Ovary (tissue), 3 donors: Measurements from ENCODE around the gene CASP7.

Experiments
- CTCF ChIP-seq, 3 donors: fragments of 450-650 bp in 2 of 3; fragments of 200-600 bp in 1 of 3; IDR thresholded peaks; one replicate each; pipeline versions ENCODE4 v1.5.1 to v1.8.0; 2016 to 2022; ENCODE audit warnings: antibody characterized with exemption in 3 of 3, mild to moderate bottlenecking in 1 of 3
- POLR2A ChIP-seq: fragments of 450-650 bp; IDR thresholded peaks from one replicate; pipeline ENCODE4 v1.6.1; 2017; ENCODE audit warnings: antibody characterized with exemption, mild to moderate bottlenecking, moderate library complexity
- donor health status: DM: no; HTN: no; CAD: no.

GRCh38 chr10:113680190-113681111, 739 bp downstream of the CASP7 start:
- TF ChIP-seq CTCF (IDR thresholded peaks at IDR 0.05) (no peak), POLR2A (peak; percentile 7)
